ENCODE data around the gene EXOSC3.

DNA sequence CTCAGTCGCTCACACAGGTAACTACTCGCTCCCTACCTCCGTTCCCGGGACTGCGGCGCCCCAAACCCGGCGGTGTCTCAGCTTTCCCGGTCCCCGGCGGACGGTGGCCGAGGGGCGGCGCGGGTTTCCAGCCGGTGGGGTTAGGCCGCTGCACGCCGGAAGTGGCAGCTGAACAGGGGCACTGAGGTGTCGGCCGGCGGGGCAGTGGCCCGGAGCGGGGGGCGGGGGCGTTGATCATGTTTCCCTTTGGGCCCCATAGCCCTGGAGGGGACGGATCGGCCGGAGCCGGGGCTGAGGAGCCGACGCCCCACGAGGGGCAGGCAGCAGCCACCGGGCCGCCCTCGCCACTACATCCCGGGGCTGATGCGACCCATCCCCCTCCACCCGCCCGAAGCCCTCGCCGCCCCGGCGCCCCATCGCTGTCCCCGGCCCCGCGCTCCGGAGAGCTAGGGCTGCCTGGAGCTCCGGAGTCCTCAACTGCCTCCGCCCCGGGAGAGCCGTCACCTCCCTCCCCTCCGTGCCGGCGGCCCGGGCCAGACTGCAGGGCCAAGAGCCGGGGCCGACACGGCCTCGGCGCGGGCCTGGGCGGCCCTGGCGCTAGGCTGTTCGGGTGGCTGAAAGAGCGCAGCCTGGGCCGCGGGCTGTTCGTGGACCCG, 15.9 kb upstream of the EXOSC3 start, which contains the start of gene DCAF10:
- TF ChIP-seq POLR2A (IDR thresholded peaks at IDR 0.05; ENCODE audit: low read depth, low read length) (peak; percentile 95), SMAD1 (IDR thresholded peaks at IDR 0.05; ENCODE audit: low read depth, partially characterized antibody) (no peak), ZNF384 (IDR thresholded peaks at IDR 0.05; ENCODE audit: borderline replicate concordance, low read depth, low read length) (peak; percentile 19; the same call in 1 of the 2 replicates), EZH2 (IDR thresholded peaks at IDR 0.05; ENCODE audit: borderline replicate concordance, control insufficient read depth, low read depth, low read length) (no peak)
